ENCODE measurements around the gene IER5. TPM values are rescaled to one million over a fixed set of nuclear protein-coding genes. Genes with fewer than 3 reads are reported as not detected.

Gene IER5
- total and polyA plus RNA-seq, 2 of the 13 experiments (the other 11 are each of a cell fraction or from before 2014, with no cell fraction given), result 2.5 to 3.5 TPM

DNA sequence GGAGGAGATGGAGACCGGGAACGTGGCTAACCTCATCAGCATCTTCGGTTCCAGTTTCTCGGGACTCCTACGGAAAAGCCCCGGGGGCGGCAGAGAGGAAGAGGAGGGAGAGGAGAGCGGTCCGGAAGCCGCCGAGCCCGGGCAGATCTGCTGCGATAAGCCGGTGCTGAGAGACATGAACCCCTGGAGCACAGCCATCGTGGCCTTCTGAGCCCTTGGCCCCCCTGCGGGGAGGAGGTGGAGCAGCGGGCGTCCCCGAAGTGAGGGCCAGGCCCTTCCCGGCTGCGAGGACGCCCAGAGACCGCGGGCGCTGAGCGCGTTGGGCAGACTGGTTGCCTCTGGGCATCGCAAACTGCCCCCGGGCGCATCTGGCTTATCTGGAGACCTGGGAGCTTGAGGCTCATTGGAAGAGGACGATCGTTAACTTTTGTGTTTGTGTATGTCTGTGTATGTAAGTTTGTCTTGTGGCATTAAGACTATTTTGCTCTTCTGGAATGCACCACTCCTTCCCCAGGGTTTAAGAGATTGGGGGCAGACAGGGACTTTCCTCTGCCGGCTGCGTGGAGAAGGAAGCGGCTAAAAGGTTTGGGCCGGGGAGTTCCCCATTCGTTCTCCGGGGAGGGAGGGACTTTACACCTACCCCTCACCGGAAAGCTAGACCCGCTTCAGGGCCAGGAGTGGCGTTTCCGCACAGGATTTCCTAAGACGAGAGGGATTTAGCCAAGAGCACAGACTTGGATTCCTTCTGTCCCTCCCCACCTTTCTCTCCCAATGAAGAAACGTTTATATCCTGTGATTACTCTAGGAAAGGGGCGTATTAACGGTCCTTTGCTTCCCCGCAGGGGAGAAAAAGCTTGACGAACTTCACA is 1.4 kb downstream of the IER5 start (continued):
- TF ChIP-seq, protein P1, sequence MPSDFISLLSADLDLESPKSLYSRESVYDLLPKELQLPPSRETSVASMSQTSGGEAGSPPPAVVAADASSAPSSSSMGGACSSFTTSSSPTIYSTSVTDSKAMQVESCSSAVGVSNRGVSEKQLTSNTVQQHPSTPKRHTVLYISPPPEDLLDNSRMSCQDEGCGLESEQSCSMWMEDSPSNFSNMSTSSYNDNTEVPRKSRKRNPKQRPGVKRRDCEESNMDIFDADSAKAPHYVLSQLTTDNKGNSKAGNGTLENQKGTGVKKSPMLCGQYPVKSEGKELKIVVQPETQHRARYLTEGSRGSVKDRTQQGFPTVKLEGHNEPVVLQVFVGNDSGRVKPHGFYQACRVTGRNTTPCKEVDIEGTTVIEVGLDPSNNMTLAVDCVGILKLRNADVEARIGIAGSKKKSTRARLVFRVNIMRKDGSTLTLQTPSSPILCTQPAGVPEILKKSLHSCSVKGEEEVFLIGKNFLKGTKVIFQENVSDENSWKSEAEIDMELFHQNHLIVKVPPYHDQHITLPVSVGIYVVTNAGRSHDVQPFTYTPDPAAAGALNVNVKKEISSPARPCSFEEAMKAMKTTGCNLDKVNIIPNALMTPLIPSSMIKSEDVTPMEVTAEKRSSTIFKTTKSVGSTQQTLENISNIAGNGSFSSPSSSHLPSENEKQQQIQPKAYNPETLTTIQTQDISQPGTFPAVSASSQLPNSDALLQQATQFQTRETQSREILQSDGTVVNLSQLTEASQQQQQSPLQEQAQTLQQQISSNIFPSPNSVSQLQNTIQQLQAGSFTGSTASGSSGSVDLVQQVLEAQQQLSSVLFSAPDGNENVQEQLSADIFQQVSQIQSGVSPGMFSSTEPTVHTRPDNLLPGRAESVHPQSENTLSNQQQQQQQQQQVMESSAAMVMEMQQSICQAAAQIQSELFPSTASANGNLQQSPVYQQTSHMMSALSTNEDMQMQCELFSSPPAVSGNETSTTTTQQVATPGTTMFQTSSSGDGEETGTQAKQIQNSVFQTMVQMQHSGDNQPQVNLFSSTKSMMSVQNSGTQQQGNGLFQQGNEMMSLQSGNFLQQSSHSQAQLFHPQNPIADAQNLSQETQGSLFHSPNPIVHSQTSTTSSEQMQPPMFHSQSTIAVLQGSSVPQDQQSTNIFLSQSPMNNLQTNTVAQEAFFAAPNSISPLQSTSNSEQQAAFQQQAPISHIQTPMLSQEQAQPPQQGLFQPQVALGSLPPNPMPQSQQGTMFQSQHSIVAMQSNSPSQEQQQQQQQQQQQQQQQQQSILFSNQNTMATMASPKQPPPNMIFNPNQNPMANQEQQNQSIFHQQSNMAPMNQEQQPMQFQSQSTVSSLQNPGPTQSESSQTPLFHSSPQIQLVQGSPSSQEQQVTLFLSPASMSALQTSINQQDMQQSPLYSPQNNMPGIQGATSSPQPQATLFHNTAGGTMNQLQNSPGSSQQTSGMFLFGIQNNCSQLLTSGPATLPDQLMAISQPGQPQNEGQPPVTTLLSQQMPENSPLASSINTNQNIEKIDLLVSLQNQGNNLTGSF (CRISPR knock-in tag; IDR thresholded peaks at IDR 0.05), result no peak
- TF ChIP-seq ZNF580 (CRISPR knock-in tag; IDR thresholded peaks at IDR 0.05; ENCODE audit: borderline replicate concordance, low read depth) (no peak), ZNF550 (CRISPR knock-in tag; IDR thresholded peaks at IDR 0.05; ENCODE audit: borderline replicate concordance) (no peak), ZNF674 (CRISPR knock-in tag; IDR thresholded peaks at IDR 0.05; ENCODE audit: low read depth) (no peak), ZNF724P (CRISPR knock-in tag; IDR thresholded peaks at IDR 0.05; ENCODE audit: borderline replicate concordance) (no peak), NFIB (CRISPR knock-in tag; IDR thresholded peaks at IDR 0.05; ENCODE audit: borderline replicate concordance) (no peak), ONECUT2 (CRISPR knock-in tag; IDR thresholded peaks at IDR 0.05) (no peak), HNRNPK (IDR thresholded peaks at IDR 0.05; ENCODE audit: low read depth, low read length, poor library complexity, severe bottlenecking) (no peak), MBNL3 (CRISPR knock-in tag; conservative IDR thresholded peaks at IDR 0.05) (no peak), PHF21A (CRISPR knock-in tag; IDR thresholded peaks at IDR 0.05) (no peak), ZNF615 (CRISPR knock-in tag; IDR thresholded peaks at IDR 0.05; ENCODE audit: borderline replicate concordance) (no peak), ZNF577 (CRISPR knock-in tag; IDR thresholded peaks at IDR 0.05; ENCODE audit: borderline replicate concordance, low read depth) (no peak), ARID2 (CRISPR knock-in tag; IDR thresholded peaks at IDR 0.05; ENCODE audit: borderline replicate concordance) (peak; percentile 15; the same call in 1 of the 2 replicates)
- TF ChIP-seq, protein P2, sequence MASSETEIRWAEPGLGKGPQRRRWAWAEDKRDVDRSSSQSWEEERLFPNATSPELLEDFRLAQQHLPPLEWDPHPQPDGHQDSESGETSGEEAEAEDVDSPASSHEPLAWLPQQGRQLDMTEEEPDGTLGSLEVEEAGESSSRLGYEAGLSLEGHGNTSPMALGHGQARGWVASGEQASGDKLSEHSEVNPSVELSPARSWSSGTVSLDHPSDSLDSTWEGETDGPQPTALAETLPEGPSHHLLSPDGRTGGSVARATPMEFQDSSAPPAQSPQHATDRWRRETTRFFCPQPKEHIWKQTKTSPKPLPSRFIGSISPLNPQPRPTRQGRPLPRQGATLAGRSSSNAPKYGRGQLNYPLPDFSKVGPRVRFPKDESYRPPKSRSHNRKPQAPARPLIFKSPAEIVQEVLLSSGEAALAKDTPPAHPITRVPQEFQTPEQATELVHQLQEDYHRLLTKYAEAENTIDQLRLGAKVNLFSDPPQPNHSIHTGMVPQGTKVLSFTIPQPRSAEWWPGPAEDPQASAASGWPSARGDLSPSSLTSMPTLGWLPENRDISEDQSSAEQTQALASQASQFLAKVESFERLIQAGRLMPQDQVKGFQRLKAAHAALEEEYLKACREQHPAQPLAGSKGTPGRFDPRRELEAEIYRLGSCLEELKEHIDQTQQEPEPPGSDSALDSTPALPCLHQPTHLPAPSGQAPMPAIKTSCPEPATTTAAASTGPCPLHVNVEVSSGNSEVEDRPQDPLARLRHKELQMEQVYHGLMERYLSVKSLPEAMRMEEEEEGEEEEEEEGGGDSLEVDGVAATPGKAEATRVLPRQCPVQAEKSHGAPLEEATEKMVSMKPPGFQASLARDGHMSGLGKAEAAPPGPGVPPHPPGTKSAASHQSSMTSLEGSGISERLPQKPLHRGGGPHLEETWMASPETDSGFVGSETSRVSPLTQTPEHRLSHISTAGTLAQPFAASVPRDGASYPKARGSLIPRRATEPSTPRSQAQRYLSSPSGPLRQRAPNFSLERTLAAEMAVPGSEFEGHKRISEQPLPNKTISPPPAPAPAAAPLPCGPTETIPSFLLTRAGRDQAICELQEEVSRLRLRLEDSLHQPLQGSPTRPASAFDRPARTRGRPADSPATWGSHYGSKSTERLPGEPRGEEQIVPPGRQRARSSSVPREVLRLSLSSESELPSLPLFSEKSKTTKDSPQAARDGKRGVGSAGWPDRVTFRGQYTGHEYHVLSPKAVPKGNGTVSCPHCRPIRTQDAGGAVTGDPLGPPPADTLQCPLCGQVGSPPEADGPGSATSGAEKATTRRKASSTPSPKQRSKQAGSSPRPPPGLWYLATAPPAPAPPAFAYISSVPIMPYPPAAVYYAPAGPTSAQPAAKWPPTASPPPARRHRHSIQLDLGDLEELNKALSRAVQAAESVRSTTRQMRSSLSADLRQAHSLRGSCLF (CRISPR knock-in tag; IDR thresholded peaks at IDR 0.05; ENCODE audit: borderline replicate concordance), result no peak
- TF ChIP-seq, protein P3, sequence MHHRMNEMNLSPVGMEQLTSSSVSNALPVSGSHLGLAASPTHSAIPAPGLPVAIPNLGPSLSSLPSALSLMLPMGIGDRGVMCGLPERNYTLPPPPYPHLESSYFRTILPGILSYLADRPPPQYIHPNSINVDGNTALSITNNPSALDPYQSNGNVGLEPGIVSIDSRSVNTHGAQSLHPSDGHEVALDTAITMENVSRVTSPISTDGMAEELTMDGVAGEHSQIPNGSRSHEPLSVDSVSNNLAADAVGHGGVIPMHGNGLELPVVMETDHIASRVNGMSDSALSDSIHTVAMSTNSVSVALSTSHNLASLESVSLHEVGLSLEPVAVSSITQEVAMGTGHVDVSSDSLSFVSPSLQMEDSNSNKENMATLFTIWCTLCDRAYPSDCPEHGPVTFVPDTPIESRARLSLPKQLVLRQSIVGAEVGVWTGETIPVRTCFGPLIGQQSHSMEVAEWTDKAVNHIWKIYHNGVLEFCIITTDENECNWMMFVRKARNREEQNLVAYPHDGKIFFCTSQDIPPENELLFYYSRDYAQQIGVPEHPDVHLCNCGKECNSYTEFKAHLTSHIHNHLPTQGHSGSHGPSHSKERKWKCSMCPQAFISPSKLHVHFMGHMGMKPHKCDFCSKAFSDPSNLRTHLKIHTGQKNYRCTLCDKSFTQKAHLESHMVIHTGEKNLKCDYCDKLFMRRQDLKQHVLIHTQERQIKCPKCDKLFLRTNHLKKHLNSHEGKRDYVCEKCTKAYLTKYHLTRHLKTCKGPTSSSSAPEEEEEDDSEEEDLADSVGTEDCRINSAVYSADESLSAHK (CRISPR knock-in tag; IDR thresholded peaks at IDR 0.05; ENCODE audit: borderline replicate concordance), result no peak
